ENCODE data around the gene TEX2.

TEX2 gene

GRCh38 chr17:64161380-64162176, 101.5 kb downstream of the TEX2 start:
- DNase-seq (ENCODE audit: low read depth in 2 of 2, low spot score in 1 of 2), result no peak

- no peak for DNase-seq (ENCODE audit: low read depth in 2 of 2, low spot score in 1 of 2)
Measured at GRCh38 chr17:64160378-64160777, 102.7 kb downstream of the TEX2 start.

GRCh38 chr17:64158831-64159590, 104.0 kb downstream of the TEX2 start:
- no peak for DNase-seq (ENCODE audit: low read depth in 2 of 2, low spot score in 1 of 2)

- no peak for DNase-seq (ENCODE audit: low read depth in 2 of 2, low spot score in 1 of 2)
Measured at GRCh38 chr17:64158406-64158805, 104.7 kb downstream of the TEX2 start.

DNA sequence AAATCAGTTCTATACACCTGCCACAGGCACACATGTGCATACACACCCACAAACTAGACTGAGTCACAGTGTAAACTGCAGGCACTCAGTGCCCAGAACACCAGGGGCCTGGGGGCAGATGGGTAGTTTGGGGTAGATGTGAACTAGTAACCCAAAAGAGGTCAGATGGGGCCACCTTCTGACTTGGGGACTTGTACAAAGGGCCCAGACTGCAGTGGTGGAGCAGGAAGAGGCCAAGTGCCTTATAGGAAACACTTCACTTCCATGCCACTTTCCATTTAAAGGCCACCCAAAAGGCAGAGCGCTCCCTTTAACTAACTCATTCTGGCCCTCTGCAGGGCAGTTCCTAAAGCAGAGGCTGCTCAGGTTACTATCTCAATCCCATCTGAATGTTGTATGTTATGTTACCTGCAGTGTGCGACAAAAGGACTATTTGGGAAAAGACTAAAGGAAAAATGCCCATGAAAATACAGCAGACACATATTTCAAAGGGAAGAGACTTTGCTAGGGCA, 105.3 kb downstream of the TEX2 start:
- DNase-seq (ENCODE audit: low read depth in 2 of 2, low spot score in 1 of 2), result no peak

DNA sequence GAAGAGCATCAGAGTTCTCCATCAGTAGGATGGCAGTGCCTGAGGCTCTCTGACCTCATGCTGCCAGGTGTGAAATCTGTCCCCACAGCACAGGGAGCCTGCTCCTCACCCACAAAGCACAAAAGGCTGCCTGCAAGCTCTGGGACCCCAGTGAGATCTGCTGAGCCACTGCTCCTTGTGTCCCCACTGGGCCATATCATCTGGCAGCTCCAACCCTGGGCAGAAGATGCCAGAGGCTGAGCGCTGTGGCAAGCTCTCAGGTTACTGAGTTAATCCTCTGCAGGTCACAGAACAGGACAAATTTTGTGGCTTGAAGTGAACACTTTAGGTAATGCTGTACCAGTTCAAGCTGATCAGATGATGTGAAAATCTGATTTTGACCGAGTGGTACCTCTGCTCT, 106.4 kb downstream of the TEX2 start:
- no peak for DNase-seq (ENCODE audit: low read depth in 2 of 2, low spot score in 1 of 2)

DNA sequence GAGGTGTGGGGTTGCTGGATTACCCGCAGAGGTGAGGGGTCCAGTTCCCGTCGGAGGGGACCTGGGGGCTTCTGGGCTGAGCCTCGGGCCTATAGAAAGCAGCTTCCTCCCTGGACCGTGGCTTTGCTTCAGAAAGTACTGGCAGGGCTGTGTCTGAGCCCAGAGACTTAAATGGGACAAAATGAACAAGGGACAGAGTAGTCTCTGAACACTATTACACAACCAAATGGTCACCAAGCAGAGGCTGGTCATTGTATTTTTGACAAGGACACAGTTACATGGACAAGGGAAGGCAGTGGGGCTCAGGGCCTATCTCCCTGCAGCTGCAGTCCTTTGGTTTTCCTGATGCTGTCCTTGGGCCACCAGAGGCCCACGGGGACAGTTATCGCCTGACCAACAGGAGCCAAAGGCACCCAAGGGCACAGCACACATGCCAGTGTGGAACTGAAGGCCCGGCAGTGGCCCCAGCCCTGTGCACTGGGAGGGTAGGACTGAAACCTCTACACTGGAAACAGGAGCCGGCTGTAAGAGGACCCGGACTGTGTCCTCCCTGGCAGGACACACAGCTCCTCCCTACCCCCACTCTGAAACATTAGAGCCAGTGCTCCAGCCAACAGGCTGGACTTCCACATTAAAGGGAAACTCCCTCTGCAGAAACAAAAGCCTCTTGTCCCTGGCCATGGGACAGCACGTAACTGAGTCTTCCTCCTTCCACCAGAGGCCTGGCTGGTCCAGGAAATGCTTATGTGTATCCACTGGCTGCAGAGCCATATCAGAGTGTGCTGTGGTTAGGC, 107.1 kb downstream of the TEX2 start:
- no peak for DNase-seq (ENCODE audit: low read depth in 2 of 2, low spot score in 1 of 2)

DNA sequence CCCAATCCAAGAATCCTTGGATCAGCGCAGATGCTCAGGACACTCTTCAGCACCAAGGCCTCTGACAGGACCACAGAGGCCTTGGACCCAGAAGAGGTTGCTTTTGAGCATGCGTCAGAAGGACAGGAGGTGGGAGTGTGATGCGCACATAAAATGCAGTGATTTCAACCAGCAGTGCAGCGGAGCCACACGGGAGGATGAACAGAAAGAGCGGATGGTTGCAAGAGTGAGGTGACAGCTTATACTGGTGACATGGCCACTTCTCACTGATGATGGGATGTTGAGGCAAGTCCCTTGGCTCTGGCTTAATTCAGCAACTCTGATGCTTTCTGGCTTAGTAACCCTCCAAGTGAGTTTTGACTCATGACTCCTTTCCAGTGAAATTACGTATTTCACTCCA, 107.9 kb downstream of the TEX2 start:
- no peak for DNase-seq (ENCODE audit: low read depth in 2 of 2, low spot score in 1 of 2)

DNA sequence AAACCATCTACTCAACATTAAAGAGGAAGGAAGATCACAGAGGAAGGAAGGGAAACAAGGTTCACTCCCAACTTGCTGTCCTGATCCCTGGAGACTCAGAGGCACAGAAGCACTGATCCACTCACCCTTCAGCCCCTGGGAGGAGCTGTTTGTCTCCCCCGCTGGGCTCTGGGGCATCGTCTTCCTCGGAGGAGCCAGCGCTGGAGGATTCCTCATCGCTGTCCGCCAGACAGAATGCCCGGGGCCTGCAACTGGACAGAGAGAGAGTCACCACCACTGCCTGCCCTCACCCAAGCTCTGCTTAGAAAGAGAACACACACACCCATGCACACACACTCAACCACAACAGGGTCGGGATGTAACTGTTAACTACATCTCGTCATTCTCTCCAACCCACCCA, 108.3 kb downstream of the TEX2 start:
- no peak for DNase-seq (ENCODE audit: low read depth in 2 of 2, low spot score in 1 of 2)

GRCh38 chr17:64154313-64154695, 108.8 kb downstream of the TEX2 start:
- DNase-seq (ENCODE audit: low read depth in 2 of 2, low spot score in 1 of 2), result no peak

GRCh38 chr17:64153565-64154312, 109.3 kb downstream of the TEX2 start:
- DNase-seq (ENCODE audit: low read depth in 2 of 2, low spot score in 1 of 2), result no peak

DNA sequence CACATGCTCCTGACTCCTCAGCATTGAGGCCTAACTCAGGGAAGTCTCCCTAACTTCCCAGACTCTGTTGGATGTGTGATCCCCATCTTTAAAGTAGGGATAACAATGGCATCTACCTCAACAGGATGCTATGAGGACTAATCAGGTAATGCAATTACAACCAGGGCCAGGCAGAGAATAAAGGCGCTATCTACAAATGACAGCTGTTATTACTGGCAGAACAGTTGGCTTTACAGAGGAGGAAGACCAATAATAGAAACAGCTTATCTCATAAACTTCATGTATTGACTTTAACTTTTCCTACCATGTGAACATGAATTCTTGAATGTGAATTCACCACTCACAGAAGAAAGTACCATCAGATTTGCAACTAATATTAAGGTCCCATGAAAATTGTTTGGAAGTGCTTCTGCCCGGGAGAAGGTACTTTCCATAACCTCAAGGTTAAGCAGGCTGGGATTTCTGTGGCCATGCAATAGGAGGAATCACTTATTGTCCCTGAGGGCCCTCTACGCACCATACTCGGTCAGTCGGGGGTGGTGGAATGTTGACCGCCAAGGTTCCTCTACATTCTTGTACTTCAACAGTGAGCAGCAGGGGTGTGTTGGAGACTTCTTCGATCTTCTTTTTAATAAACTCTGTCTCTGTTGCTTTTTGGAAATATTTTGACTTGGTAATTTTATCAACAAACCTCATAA, 110.5 kb downstream of the TEX2 start:
- no peak for DNase-seq (ENCODE audit: low read depth in 2 of 2, low spot score in 1 of 2)

DNA sequence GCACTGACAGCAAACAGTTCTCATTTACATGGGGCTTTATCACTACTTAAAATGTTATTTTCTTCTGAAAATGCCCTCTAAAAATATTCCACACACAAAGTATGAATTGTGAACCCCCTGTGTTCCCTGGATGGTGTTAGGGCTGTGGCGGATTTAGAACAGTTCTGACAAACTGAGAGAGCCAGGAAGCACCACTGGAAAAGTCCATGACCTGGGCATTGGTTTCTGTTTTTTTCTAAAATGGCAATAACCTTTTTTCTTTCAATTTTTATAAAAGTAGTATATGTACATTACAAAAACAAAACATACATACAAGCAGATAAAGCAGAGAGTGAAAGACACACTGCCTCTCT, 112.1 kb downstream of the TEX2 start:
- no peak for DNase-seq (ENCODE audit: low read depth in 2 of 2, low spot score in 1 of 2)

DNA sequence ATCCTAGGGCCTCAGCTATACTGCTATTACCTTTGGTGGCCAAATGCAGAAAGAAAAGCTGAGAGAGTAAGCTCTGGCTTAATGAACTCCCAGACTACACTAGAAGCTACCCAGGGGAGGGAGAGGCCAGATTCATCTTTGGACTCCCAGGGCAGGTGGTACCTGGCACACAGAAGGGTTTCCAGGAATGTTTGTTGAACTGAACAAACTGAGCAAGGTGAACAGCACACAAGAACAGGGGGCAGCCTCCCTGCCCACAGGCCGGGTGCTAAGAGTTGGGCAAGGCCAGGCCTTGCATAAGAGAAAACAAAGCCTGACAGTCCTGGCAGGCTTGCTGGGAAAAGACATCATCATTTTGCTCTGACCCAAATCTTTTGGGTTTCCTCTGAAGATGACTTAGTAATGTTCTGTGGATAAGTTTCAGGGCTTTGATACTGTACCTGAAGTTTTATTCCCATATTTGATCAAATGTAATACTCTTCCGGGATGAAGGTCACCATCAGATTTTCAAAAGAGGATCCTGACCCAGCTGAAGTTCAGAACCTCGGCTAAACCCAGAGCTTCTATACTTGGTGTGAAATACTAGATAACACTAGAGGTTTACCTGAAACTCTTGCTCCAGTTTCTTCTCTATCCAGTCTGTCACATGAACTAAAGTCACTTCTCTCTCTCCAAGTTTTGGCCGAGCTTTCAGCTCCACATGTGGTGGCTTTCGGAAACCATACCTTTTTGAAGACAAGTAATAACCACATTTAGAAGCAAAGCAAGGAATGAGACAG, 112.6 kb downstream of the TEX2 start:
- no peak for DNase-seq (ENCODE audit: low read depth in 2 of 2, low spot score in 1 of 2)

GRCh38 chr17:64149196-64149595, 113.9 kb downstream of the TEX2 start:
- no peak for DNase-seq (ENCODE audit: low read depth in 2 of 2, low spot score in 1 of 2)

- no peak for DNase-seq (ENCODE audit: low read depth in 2 of 2, low spot score in 1 of 2)
Measured at GRCh38 chr17:64148699-64149098, 114.4 kb downstream of the TEX2 start.

DNA sequence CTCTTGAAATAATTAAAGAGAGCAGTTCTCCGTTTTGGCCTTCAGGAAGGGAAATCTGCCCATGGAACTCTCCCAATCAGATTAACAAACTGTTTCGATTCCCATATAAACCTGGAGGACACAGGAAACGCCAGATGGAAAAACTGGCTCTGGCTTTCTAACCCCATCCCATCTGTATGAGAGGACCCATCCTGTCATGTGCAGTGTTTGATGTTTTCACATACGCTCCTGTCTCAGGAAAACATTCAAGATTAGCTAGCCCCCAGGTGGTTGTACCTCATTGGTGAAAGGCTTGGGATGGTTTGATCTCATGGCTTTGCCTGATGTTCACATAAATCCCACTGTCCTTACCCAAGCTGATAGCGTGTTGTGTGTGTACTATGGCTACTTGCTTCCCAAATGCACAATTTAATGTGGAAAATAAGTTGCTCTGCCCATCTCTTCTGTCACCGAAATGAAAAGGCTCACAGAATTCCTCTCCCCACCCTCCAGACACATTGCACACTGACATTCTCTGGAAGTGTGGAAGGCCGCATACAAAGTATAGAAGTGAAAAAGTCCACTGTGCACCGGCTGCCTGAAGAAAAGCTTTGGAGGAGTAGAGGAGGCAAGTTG, 114.9 kb downstream of the TEX2 start:
- no peak for DNase-seq (ENCODE audit: low read depth in 2 of 2, low spot score in 1 of 2)

GRCh38 chr17:64147110-64148016, 115.7 kb downstream of the TEX2 start:
- no peak for DNase-seq (ENCODE audit: low read depth in 2 of 2, low spot score in 1 of 2)
